Measurements from ENCODE around the gene AAK1. TPM values are rescaled to one million over a fixed set of nuclear protein-coding genes. Genes with fewer than 3 reads are reported as not detected.
"Not testable (repeated sequence)": the region's sequence is repeated elsewhere in the genome, so short reads cannot be mapped to it uniquely, and the experiment has no call there.

AAK1 gene
- total RNA-seq, 1 donor from 2014 or later, result 70.6 TPM

GRCh38 chr2:69600425-69600824, 43.1 kb downstream of the AAK1 start:
- no peak for DNase-seq (ENCODE audit: low read depth)

GRCh38 chr2:69597843-69598610, 45.5 kb downstream of the AAK1 start:
- DNase-seq (ENCODE audit: low read depth), result no peak

- DNase-seq (ENCODE audit: low read depth), result no peak
Observed at GRCh38 chr2:69597105-69597504, 46.4 kb downstream of the AAK1 start.

GRCh38 chr2:69594341-69594740, 49.2 kb downstream of the AAK1 start:
- peak; percentile 95 for DNase-seq (ENCODE audit: low read depth)

- no peak for DNase-seq (ENCODE audit: low read depth)
Observed at GRCh38 chr2:69592511-69592910, 51.0 kb downstream of the AAK1 start.

- DNase-seq (ENCODE audit: low read depth), result peak; percentile 57
Observed at GRCh38 chr2:69589973-69590652, 53.4 kb downstream of the AAK1 start.

GRCh38 chr2:69588945-69589344, 54.6 kb downstream of the AAK1 start:
- DNase-seq (ENCODE audit: low read depth), result no peak

- no peak for DNase-seq (ENCODE audit: low read depth)
Observed at GRCh38 chr2:69588403-69588802, 55.1 kb downstream of the AAK1 start.

GRCh38 chr2:69585855-69586555, 57.5 kb downstream of the AAK1 start:
- peak; percentile 94 for DNase-seq (ENCODE audit: low read depth)

GRCh38 chr2:69584127-69584889, 59.2 kb downstream of the AAK1 start:
- no peak for DNase-seq (ENCODE audit: low read depth)

GRCh38 chr2:69583321-69583833, 60.2 kb downstream of the AAK1 start:
- DNase-seq (ENCODE audit: low read depth), result no peak

GRCh38 chr2:69582582-69583176, 60.9 kb downstream of the AAK1 start:
- peak; percentile 55 for DNase-seq (ENCODE audit: low read depth)

- peak; percentile 77 for DNase-seq (ENCODE audit: low read depth)
Observed at GRCh38 chr2:69581774-69582581, 61.6 kb downstream of the AAK1 start.

- DNase-seq (ENCODE audit: low read depth), result no peak
Observed at GRCh38 chr2:69580486-69580885, 63.1 kb downstream of the AAK1 start.

- no peak for DNase-seq (ENCODE audit: low read depth)
Observed at GRCh38 chr2:69579536-69579935, 64.0 kb downstream of the AAK1 start.

GRCh38 chr2:69578198-69578540, 65.4 kb downstream of the AAK1 start:
- peak; percentile 44 for DNase-seq (ENCODE audit: low read depth)

GRCh38 chr2:69577467-69578197, 65.9 kb downstream of the AAK1 start:
- DNase-seq (ENCODE audit: low read depth), result no peak

GRCh38 chr2:69576880-69577279, 66.7 kb downstream of the AAK1 start:
- DNase-seq (ENCODE audit: low read depth), result no peak

GRCh38 chr2:69575926-69576325, 67.6 kb downstream of the AAK1 start:
- no peak for DNase-seq (ENCODE audit: low read depth)

GRCh38 chr2:69575371-69575770, 68.2 kb downstream of the AAK1 start:
- not testable (repeated sequence) for DNase-seq (ENCODE audit: low read depth)
